GM12878 (cell line): ENCODE data around the gene RRBP1. TPM values are rescaled to one million over a fixed set of nuclear protein-coding genes. Genes with fewer than 3 reads are reported as not detected.

Experiments
- ATAC-seq: fragments of 200-7000 bp; cut with Tn5 transposase; 3 replicates; pipeline ENCODE4 v1.9.1; 2020; ENCODE audit warnings: mild to moderate bottlenecking, moderate library complexity
- BruUV-seq: library from RNA; stranded (reverse); fragments of 400-500 nt; replicated peaks from 2 replicates; lab custom pipeline; 2021; lab: Mats Ljungman, UMichigan
- CTCF ChIA-PET: fragments of 300-600 bp; sonication (Branson Sonifier 250); formaldehyde crosslinking; extraction: SDS; loops from one replicate; lab custom pipeline; 2021; ENCODE audit warnings: inconsistent platforms; lab: Yijun Ruan, JAX
- POLR2A ChIA-PET: fragments of 350-600 bp; formaldehyde crosslinking; extraction: SDS; loops from one replicate; lab custom pipeline; 2021; ENCODE audit warnings: inconsistent platforms; lab: Charles Lee
- RAD21 ChIA-PET: fragments of 300-600 bp; sonication (Branson Sonifier 250); formaldehyde crosslinking; loops from one replicate; lab custom pipeline; 2023; ENCODE audit warnings: antibody characterized with exemption; ENCODE audit not compliant: unreplicated experiment; lab: Charles Lee
- SMC1A ChIA-PET: fragments of 300-600 bp; sonication (Branson Sonifier 250); formaldehyde crosslinking; loops from one replicate; lab custom pipeline; 2023; ENCODE audit not compliant: unreplicated experiment, uncharacterized antibody; lab: Charles Lee
- DNase-seq: peaks from one replicate; pipeline ENCODE4 v3.0.0-alpha.2; 2011; ENCODE audit warnings: low read depth, low spot score
- FAIRE-seq: peaks from 3 replicates; lab custom pipeline; 2011; peaks lifted over from hg19 to GRCh38; lab: Jason Lieb, UNC
- H2AFZ ChIP-seq: 2 replicates; pipeline ENCODE4 v1.6.0; 2011; ENCODE audit warnings: low read depth, low read length, control low read depth; ENCODE audit not compliant: control insufficient read depth
- H3K27ac ChIP-seq: 2 replicates; pipeline ENCODE4 v1.5.1; 2011; ENCODE audit warnings: control low read depth; ENCODE audit not compliant: control insufficient read depth, insufficient read depth
- H3K27me3 ChIP-seq, 2 experiments: replicated peaks in 1 of 2; 2 replicates each; pipeline versions ENCODE4 v1.6.0 to v1.6.1; 2011; ENCODE audit warnings: low read length in 1 of 2; ENCODE audit not compliant: control insufficient read depth in 2 of 2, insufficient read depth in 2 of 2
- H3K36me3 ChIP-seq, 2 experiments: 2 replicates each; pipeline ENCODE4 v1.5.1; 2011; ENCODE audit warnings: low read length in 1 of 2; ENCODE audit not compliant: control insufficient read depth in 2 of 2, insufficient read depth in 2 of 2
- H3K4me1 ChIP-seq: 2 replicates; pipeline ENCODE4 v1.6.1; 2011; ENCODE audit warnings: mild to moderate bottlenecking, low read length, moderate library complexity, mixed read lengths; ENCODE audit not compliant: control insufficient read depth, insufficient read depth
- H3K4me2 ChIP-seq: 2 replicates; pipeline ENCODE4 v1.6.0; 2011; ENCODE audit warnings: control low read depth; ENCODE audit not compliant: control insufficient read depth, insufficient read depth
- H3K4me3 ChIP-seq: fragments of 200-600 bp; sonication (generic); 2 replicates; pipeline ENCODE4 v1.5.1; 2016
- H3K79me2 ChIP-seq: 2 replicates; pipeline ENCODE4 v1.6.0; 2011; ENCODE audit warnings: low read length; ENCODE audit not compliant: control insufficient read depth, insufficient read depth
- H3K9ac ChIP-seq: 2 replicates; pipeline ENCODE4 v1.8.0; 2011; ENCODE audit warnings: low read length, control low read depth, mixed read lengths; ENCODE audit not compliant: control insufficient read depth, insufficient read depth
- H3K9me3 ChIP-seq: replicated peaks from 3 replicates; pipeline ENCODE4 v1.5.1; 2011; ENCODE audit warnings: mild to moderate bottlenecking, low read length; ENCODE audit not compliant: control insufficient read depth, insufficient read depth
- H4K20me1 ChIP-seq: 2 replicates; pipeline ENCODE4 v1.6.0; 2011; ENCODE audit not compliant: control insufficient read depth, insufficient read depth
- BACH1 ChIP-seq: fragments of 450-650 bp; IDR thresholded peaks from 2 replicates; pipeline ENCODE4 v1.6.1; 2017; ENCODE audit warnings: mild to moderate bottlenecking, borderline replicate concordance
- BRCA1 ChIP-seq: IDR thresholded peaks from 2 replicates; pipeline ENCODE4 v1.6.1; 2011; ENCODE audit warnings: low read depth, low read length, improper control_type of control experiment
- CUX1 ChIP-seq: IDR thresholded peaks from 2 replicates; pipeline ENCODE4 v1.6.1; 2012; ENCODE audit warnings: improper control_type of control experiment, low read depth, low read length; ENCODE audit not compliant: insufficient replicate concordance
- E2F8 ChIP-seq: fragments of 450-650 bp; IDR thresholded peaks from 2 replicates; pipeline ENCODE4 v1.6.1; 2018; ENCODE audit warnings: mild to moderate bottlenecking, low read depth, moderate library complexity; ENCODE audit not compliant: partially characterized antibody
- HDAC2 ChIP-seq: fragments of 200-600 bp; sonication (generic); IDR thresholded peaks from 2 replicates; pipeline ENCODE4 v1.6.1; 2017
- MYB ChIP-seq: fragments of 150-350 bp; IDR thresholded peaks from 2 replicates; pipeline ENCODE4 v1.6.1; 2014; ENCODE audit warnings: mild to moderate bottlenecking, low read depth, low read length, borderline replicate concordance
- NFIC ChIP-seq: IDR thresholded peaks from 2 replicates; pipeline ENCODE4 v1.6.1; 2012; ENCODE audit warnings: low read depth, mild to moderate bottlenecking, inconsistent platforms, low read length, moderate library complexity
- NFYA ChIP-seq: IDR thresholded peaks from 2 replicates; pipeline ENCODE4 v1.6.1; 2011; ENCODE audit warnings: low read depth, mild to moderate bottlenecking, low read length, improper control_type of control experiment, borderline replicate concordance
- NR2C1 ChIP-seq: fragments of 450-650 bp; IDR thresholded peaks from 2 replicates; pipeline ENCODE4 v1.6.1; 2017; ENCODE audit warnings: antibody characterized with exemption, mild to moderate bottlenecking, moderate library complexity
- NRF1 ChIP-seq: conservative IDR thresholded peaks from 2 replicates; pipeline ENCODE4 v1.6.1; 2011; ENCODE audit warnings: mild to moderate bottlenecking, low read depth, low read length, improper control_type of control experiment
- PAX5 ChIP-seq: IDR thresholded peaks from 2 replicates; pipeline ENCODE4 v1.6.1; 2011; ENCODE audit warnings: low read depth, low read length, borderline replicate concordance
- SUZ12 ChIP-seq: fragments of 200-600 bp; sonication (generic); IDR thresholded peaks from one replicate; pipeline ENCODE4 v1.6.1; 2018; ENCODE audit warnings: antibody characterized with exemption, mild to moderate bottlenecking; ENCODE audit not compliant: unreplicated experiment
- TAF1 ChIP-seq: IDR thresholded peaks from 2 replicates; pipeline ENCODE4 v1.6.1; 2011; ENCODE audit warnings: mild to moderate bottlenecking, low read depth, low read length, borderline replicate concordance
- TARDBP ChIP-seq: IDR thresholded peaks from 2 replicates; pipeline ENCODE4 v1.6.1; 2016; ENCODE audit warnings: borderline replicate concordance
- USF2 ChIP-seq: IDR thresholded peaks from 2 replicates; pipeline ENCODE4 v1.6.1; 2011; ENCODE audit warnings: low read depth, low read length, improper control_type of control experiment, borderline replicate concordance
- ZNF622 ChIP-seq: fragments of 450-650 bp; IDR thresholded peaks from 2 replicates; pipeline ENCODE4 v1.6.1; 2017; ENCODE audit warnings: mild to moderate bottlenecking, inconsistent platforms
- ZSCAN29 ChIP-seq: fragments of 450-650 bp; IDR thresholded peaks from 2 replicates; pipeline ENCODE4 v1.6.1; 2017; ENCODE audit warnings: mild to moderate bottlenecking, moderate library complexity
- WGBS: methylation state at CpG from one replicate; pipeline ENCODE4 v1.1.6; 2016; ENCODE audit warnings: low lambda C conversion rate; ENCODE audit not compliant: insufficient replicate concordance, insufficient coverage; ENCODE audit errors: missing lambda C conversion rate; 5-methylcytosine and 5-hydroxymethylcytosine counted together
- in situ Hi-C: fragments of 300-500 bp; cut with MboI; formaldehyde crosslinking; loops from 9 replicates; pipeline ENCODE4 v1.14.3; 2018; ENCODE audit warnings: mixed read lengths
- intact Hi-C: fragments of 100-400 bp; cut with micrococcal nuclease; formaldehyde crosslinking; loops from one replicate; pipeline ENCODE4 v1.14.2; 2022; ENCODE audit not compliant: unreplicated experiment
- polyA plus RNA-seq, 11 experiments: library from polyadenylated mRNA; depleted of rRNA in 4 of 11; unstranded in 6 of 11; stranded (reverse) in 5 of 11; fragments of >200 nt; fragmentation: Nextera tagmentation in 4 of 11; fragmentation: Illumina TruSeq in 1 of 11; extraction: Ambion mirVana in 4 of 11; extraction: Trizol in 1 of 11; gene quantifications; 1 replicate in 1 of 11; 2 replicates in 10 of 11; pipeline versions ENCODE4 v1.2.1 to v1.2.3, GENCODE V29; 2011 to 2016; ENCODE audit warnings: inconsistent platforms in 2 of 11, missing spikeins in 2 of 11, low read depth in 1 of 11
- total RNA-seq, 4 experiments: library from RNA; depleted of rRNA in 3 of 4; stranded (reverse); fragments of >200 nt in 3 of 4; fragmentation: Illumina TruSeq in 1 of 4; extraction: Trizol in 1 of 4; gene quantifications; 2 replicates each; pipeline versions ENCODE4 v1.2.1 to v1.2.3, GENCODE V29; 2013 to 2021

Gene RRBP1
- total and polyA plus RNA-seq, 10 of the 15 experiments (the other 5 are each of a cell fraction or from before 2014, with no cell fraction given) = 1.2 to 57.4 (median 24.6) TPM

- Histone ChIP-seq H3K9me3 (no peaks in the 10 kb centered on the region), H3K27me3 (no peaks in the 10 kb centered on the region), H3K9ac (no peak overlapping the region), H3K79me2 (no peaks in the 10 kb centered on the region), H3K36me3 (peaks cover 0 to 5% of the 10 kb centered on the region in 2 experiments; a peak in 1 of 4 replicates), H3K4me1 (no peaks in the 10 kb centered on the region), H4K20me1 (no peaks in the 10 kb centered on the region), H3K4me3 (no peak overlapping the region), H3K4me2 (no peak overlapping the region), H3K27ac (no peak overlapping the region), H2AFZ (no peak overlapping the region)
- ChIA-PET RAD21 (no interaction called here), CTCF (interaction anchor here (0.7 to 2.5 kb wide), 2 partner anchors 12 to 369 kb away, joined by 3 to 8 read pairs; no protein-coding TSS in a partner anchor), SMC1A (interaction anchor here (1.2 to 1.6 kb wide), 3 partner anchors 9 to 296 kb away, joined by 3 to 5 read pairs (median 4); no protein-coding TSS in a partner anchor), POLR2A (interaction anchor here (0.5 to 2.0 kb wide), 2 partner anchors 32 to 354 kb away, joined by 4 to 8 read pairs; partner anchors contain the start of gene DSTN)
- intact Hi-C loops = no loop called here
- DNase-seq = no peak
- ATAC-seq = no peak
- 99% methylated on average over 4 of the region's 4 CpGs for WGBS
- in situ Hi-C loops = no loop called here
- no TSS peak for BruUV-seq
- no peak for FAIRE-seq
- TF ChIP-seq TAF1 (no peak), USF2 (no peak), HDAC2 (no peak), ZNF622 (no peak), NFYA (no peak), TARDBP (no peak), ZSCAN29 (no peak), PAX5 (no peak), MYB (no peak), NRF1 (no peak), BRCA1 (no peak), E2F8 (no peak), BACH1 (no peak), NFIC (no peak), CUX1 (no peak), NR2C1 (no peak), SUZ12 (no peak)
Observed at GRCh38 chr20:17602493-17602892, 79.5 kb downstream of the RRBP1 start.
